Measurements from ENCODE around the gene TOX2.

Gene TOX2

GRCh38 chr20:44102582-44102981 lies 187.9 kb downstream of the TOX2 start:
- TF ChIP-seq POLR2A (IDR thresholded peaks at IDR 0.05; ENCODE audit: low read depth, low read length) = no peak
- no peak for TF ChIP-seq SPI1 (IDR thresholded peaks at IDR 0.05; ENCODE audit: low read depth, low read length)
- no peak for TF ChIP-seq PAX5 (IDR thresholded peaks at IDR 0.05; ENCODE audit: insufficient read depth, low read length, severe bottlenecking)
- TF ChIP-seq POU2F2 (IDR thresholded peaks at IDR 0.05; ENCODE audit: low read depth, low read length) = no peak
- TF ChIP-seq POLR2AphosphoS5 (IDR thresholded peaks at IDR 0.05; ENCODE audit: low read depth, low read length) = no peak
- TF ChIP-seq TAF1 (IDR thresholded peaks at IDR 0.05; ENCODE audit: low read depth, low read length) = no peak
- FAIRE-seq (no peak), DNase-seq (ENCODE audit: insufficient read length, low spot score) (no peak)

- no peak for FAIRE-seq
- no peak for DNase-seq (ENCODE audit: insufficient read length, low spot score)
- no peak for TF ChIP-seq SPI1 (IDR thresholded peaks at IDR 0.05; ENCODE audit: low read depth, low read length)
Measured at GRCh38 chr20:44104798-44105517, 190.3 kb downstream of the TOX2 start.

- no peak for TF ChIP-seq POU2F2 (IDR thresholded peaks at IDR 0.05; ENCODE audit: low read depth, low read length)
- TF ChIP-seq PAX5 (IDR thresholded peaks at IDR 0.05; ENCODE audit: insufficient read depth, low read length, severe bottlenecking) = no peak
- TF ChIP-seq SPI1 (IDR thresholded peaks at IDR 0.05; ENCODE audit: low read depth, low read length) = no peak
- no peak for TF ChIP-seq TAF1 (IDR thresholded peaks at IDR 0.05; ENCODE audit: low read depth, low read length)
- no peak for FAIRE-seq
- DNase-seq (ENCODE audit: insufficient read length, low spot score) = no peak
Measured at GRCh38 chr20:44106615-44107014, 192.0 kb downstream of the TOX2 start.

GRCh38 chr20:44109951-44110361 lies 195.3 kb downstream of the TOX2 start:
- FAIRE-seq (no peak), DNase-seq (ENCODE audit: insufficient read length, low spot score) (no peak)
- TF ChIP-seq TAF1 (IDR thresholded peaks at IDR 0.05; ENCODE audit: low read depth, low read length) (no peak), PAX5 (IDR thresholded peaks at IDR 0.05; ENCODE audit: insufficient read depth, low read length, severe bottlenecking) (no peak), POLR2AphosphoS5 (IDR thresholded peaks at IDR 0.05; ENCODE audit: low read depth, low read length) (no peak)

GRCh38 chr20:44110816-44111568 lies 196.3 kb downstream of the TOX2 start:
- TF ChIP-seq POLR2A (IDR thresholded peaks at IDR 0.05; ENCODE audit: low read depth, low read length) (no peak), PAX5 (IDR thresholded peaks at IDR 0.05; ENCODE audit: insufficient read depth, low read length, severe bottlenecking) (no peak), SPI1 (IDR thresholded peaks at IDR 0.05; ENCODE audit: low read depth, low read length) (no peak), POU2F2 (IDR thresholded peaks at IDR 0.05; ENCODE audit: low read depth, low read length) (no peak), TAF1 (IDR thresholded peaks at IDR 0.05; ENCODE audit: low read depth, low read length) (no peak), POLR2AphosphoS5 (IDR thresholded peaks at IDR 0.05; ENCODE audit: low read depth, low read length) (no peak)
- DNase-seq (ENCODE audit: insufficient read length, low spot score) (no peak), FAIRE-seq (no peak)

- FAIRE-seq (no peak), DNase-seq (ENCODE audit: insufficient read length, low spot score) (no peak)
- TF ChIP-seq POLR2AphosphoS5 (IDR thresholded peaks at IDR 0.05; ENCODE audit: low read depth, low read length) (no peak), TAF1 (IDR thresholded peaks at IDR 0.05; ENCODE audit: low read depth, low read length) (no peak)
Measured at GRCh38 chr20:44111712-44112335, 197.2 kb downstream of the TOX2 start.

GRCh38 chr20:44112456-44112855 lies 197.8 kb downstream of the TOX2 start:
- FAIRE-seq (no peak), DNase-seq (ENCODE audit: insufficient read length, low spot score) (no peak)
- TF ChIP-seq POLR2A (IDR thresholded peaks at IDR 0.05; ENCODE audit: low read depth, low read length) (no peak), POLR2AphosphoS5 (IDR thresholded peaks at IDR 0.05; ENCODE audit: low read depth, low read length) (no peak), POU2F2 (IDR thresholded peaks at IDR 0.05; ENCODE audit: low read depth, low read length) (no peak), TAF1 (IDR thresholded peaks at IDR 0.05; ENCODE audit: low read depth, low read length) (no peak)

- FAIRE-seq (no peak), DNase-seq (ENCODE audit: insufficient read length, low spot score) (no peak)
- no peak for TF ChIP-seq POLR2A (IDR thresholded peaks at IDR 0.05; ENCODE audit: low read depth, low read length)
- TF ChIP-seq PAX5 (IDR thresholded peaks at IDR 0.05; ENCODE audit: insufficient read depth, low read length, severe bottlenecking) = no peak
- no peak for TF ChIP-seq POU2F2 (IDR thresholded peaks at IDR 0.05; ENCODE audit: low read depth, low read length)
- TF ChIP-seq TAF1 (IDR thresholded peaks at IDR 0.05; ENCODE audit: low read depth, low read length) = no peak
- no peak for TF ChIP-seq POLR2AphosphoS5 (IDR thresholded peaks at IDR 0.05; ENCODE audit: low read depth, low read length)
- TF ChIP-seq SPI1 (IDR thresholded peaks at IDR 0.05; ENCODE audit: low read depth, low read length) = no peak
Measured at GRCh38 chr20:44112889-44113617, 198.4 kb downstream of the TOX2 start.

GRCh38 chr20:44113618-44114376 lies 199.1 kb downstream of the TOX2 start:
- TF ChIP-seq PAX5 (IDR thresholded peaks at IDR 0.05; ENCODE audit: insufficient read depth, low read length, severe bottlenecking) (no peak), POLR2AphosphoS5 (IDR thresholded peaks at IDR 0.05; ENCODE audit: low read depth, low read length) (no peak), POLR2A (IDR thresholded peaks at IDR 0.05; ENCODE audit: low read depth, low read length) (no peak), SPI1 (IDR thresholded peaks at IDR 0.05; ENCODE audit: low read depth, low read length) (no peak), POU2F2 (IDR thresholded peaks at IDR 0.05; ENCODE audit: low read depth, low read length) (no peak), TAF1 (IDR thresholded peaks at IDR 0.05; ENCODE audit: low read depth, low read length) (no peak)
- DNase-seq (ENCODE audit: insufficient read length, low spot score) = no peak
- FAIRE-seq = no peak

Data from GM12891 (cell line).